Endometrium (tissue), 2 donors: ENCODE results near the gene TMEM60.
"Not testable (repeated sequence)": the region's sequence is repeated elsewhere in the genome, so short reads cannot be mapped to it uniquely, and the experiment has no call there.

Experiments
- FAIRE-seq: peaks from 2 replicates; lab custom pipeline; 2012; peaks lifted over from hg19 to GRCh38; lab: Jason Lieb, UNC
- donor health status: control.
- donor health status: control.

Gene TMEM60

GRCh38 chr7:77798394-77799077 is at the start of gene TMEM60, which contains the start of gene PHTF2:
Gene TMEM60, minus strand, starts transcription at chr7:77798434. Its CDS starts 4,061 bp downstream, at chr7:77794373.
Gene PHTF2, plus strand, starts transcription at chr7:77798773.
- peak; percentile 99 for FAIRE-seq

DNA sequence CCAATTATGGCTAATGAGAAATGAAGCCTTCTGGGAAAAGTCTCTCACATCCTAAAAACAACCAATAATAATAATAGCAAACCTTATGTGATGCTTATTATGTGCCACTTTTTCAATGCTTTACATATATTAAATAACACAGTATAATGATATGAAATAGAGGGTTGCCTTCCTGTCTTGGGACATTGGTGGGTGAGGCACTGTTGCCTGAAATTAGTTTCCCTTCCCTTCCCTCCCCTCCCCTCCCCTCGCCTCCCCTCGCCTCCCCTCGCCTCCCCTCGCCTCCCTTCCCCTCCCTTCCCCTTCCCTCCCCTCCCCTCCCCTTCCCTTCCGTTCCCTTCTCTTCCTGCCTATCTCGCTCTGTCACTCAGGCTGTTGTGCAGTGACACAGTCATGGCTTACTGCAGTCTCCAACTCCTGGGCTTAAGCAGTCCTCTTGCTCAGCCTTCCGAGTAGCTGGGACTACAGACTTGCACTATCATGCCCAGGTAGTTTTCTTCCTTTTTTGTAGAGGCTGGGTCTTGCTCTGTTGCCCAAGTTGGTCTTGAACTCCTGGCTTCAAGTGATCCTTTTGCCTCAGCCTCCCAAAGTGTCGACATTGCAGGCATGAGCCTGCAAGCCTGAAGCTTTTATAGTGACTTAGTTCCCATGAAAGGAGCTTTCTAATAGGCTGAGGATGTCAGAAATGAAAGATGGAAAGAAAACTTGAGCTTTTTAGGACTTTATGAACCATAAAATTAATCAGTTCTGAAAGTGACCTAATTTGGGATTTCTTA is 48.3 kb upstream of the TMEM60 start:
- no peak for FAIRE-seq

DNA sequence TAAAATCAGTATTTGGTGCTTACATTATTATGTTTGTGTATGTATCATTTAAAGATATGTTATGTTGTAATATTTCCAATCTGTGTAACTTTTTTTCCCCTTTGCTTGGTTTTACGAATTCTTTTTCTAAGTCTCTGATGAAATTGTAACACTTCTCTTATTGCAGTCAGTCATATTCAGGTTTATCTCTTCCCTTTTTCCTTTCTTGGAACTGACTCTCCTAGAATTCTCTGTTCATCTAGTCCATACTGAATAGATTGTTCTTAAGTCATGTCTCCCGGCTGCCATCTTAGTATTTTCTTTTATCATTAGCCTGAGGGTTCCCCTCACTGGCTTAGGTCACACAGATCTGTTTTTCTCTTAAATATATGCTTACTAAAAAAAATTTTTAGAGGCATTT is 45.0 kb upstream of the TMEM60 start:
- no peak for FAIRE-seq

DNA sequence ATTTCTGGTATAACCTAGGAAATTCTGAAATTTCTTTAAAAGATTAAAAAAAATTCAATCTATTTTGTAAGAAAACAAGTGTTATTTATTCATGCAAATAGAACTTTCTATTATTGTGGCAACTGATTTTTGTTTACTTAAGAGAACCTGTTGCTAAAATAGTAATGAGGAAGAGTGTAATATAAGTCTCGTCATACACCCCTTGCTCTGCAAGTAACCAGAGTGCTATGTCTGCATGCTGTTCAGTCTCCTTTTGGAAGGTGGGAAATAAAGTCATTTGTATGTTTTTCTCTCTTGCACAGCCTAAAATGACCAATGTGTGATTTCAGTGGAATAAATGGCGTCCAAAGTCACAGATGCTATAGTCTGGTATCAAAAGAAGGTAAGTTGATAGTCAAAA is 41.7 kb upstream of the TMEM60 start:
- FAIRE-seq: no peak

- FAIRE-seq: no peak
Observed at GRCh38 chr7:77838929-77839491, 40.8 kb upstream of the TMEM60 start.

DNA sequence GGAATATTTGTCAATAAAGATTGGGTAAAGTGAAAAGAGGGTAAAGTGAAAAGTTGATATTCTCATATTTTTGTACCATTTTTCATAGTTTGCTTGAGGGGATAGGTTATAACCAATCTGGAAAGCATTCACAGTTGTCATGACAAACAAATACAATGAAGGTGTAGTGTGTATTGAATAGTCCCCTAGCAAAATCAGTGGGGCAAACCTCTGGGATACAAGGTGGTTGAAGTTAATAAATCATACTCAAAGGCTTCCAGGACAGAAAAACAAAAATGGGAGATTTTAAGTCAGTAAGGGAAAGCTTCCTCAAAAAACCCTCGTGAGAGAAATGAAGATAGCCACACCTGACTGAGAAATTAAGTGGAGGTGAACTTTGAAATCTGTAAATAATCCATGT is 39.7 kb upstream of the TMEM60 start:
- no peak for FAIRE-seq

GRCh38 chr7:77837275-77837674 is 39.0 kb upstream of the TMEM60 start:
- FAIRE-seq: no peak

DNA sequence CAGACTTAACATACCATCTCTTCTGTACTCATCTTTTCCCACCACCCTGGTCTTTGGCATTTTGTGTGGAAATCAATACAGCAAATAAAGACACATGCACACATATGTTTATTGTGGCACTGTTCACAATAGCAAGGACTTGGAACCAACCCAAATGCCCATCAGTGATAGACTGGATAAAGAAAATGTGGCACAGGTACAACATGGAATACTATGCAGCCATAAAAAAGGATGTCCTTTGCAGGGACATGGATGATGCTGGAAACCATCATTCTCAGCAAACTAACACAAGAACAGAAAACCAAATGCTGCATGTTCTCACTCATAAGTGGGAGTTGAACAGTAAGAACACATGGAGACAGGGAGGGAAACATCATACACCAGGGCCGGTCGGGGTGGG is 38.2 kb upstream of the TMEM60 start:
- not testable (repeated sequence) for FAIRE-seq

DNA sequence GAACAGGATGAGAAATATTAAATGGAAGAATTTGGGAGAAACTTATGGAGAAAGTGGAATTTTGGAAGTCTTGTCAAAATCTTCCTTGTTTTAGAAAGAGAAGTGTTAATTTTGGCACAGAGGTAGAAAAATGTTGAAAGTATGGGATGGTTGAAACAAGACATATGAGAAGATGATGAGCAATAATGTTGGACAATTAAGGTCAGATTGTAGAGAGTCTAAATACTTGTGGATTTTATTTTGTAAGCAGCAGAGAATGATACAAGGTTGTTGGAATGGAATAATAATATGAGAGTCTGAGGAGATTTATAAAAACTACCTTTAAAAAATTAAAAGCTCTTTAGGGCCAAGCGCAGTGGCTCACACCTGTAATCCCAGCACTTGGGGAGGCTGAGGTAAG is 34.9 kb upstream of the TMEM60 start:
- no peak for FAIRE-seq

DNA sequence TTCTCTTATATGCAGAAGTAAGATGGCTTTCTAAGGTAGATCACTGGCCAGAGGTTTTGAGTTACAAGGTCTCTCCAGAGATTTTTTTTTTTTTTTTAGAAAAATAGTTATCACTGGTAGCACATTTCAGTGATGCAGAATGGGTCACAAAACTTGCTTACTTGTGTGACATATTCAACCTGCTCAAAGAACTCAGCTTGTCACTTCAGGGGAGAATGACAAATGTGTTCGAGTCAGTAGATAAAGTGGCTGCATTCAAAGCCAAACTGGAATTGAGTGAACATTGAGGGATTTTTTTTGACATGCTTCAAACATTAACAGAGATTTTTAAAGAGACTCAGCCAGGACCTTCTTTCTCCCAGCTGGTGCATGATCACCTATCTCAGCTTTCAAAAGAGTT is 33.7 kb upstream of the TMEM60 start:
- FAIRE-seq: no peak

DNA sequence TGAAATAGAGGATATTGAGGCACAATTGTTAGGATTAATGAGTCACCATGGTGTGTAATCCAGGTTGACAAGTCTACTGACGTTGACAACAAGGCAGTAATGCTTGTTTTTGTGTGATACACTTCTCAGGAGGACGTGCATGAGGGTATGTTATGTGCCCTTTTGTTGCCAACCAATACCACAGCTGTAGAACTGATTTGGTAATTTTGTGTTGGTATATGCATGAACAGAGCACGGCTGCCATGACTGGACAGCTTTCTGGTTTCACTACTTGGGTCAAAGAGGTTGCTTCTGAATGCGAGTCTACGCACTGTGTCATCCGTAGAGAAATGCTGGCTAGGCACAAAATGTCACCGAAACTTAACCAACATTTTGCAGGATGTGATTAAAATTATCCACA is 33.2 kb upstream of the TMEM60 start:
- no peak for FAIRE-seq

DNA sequence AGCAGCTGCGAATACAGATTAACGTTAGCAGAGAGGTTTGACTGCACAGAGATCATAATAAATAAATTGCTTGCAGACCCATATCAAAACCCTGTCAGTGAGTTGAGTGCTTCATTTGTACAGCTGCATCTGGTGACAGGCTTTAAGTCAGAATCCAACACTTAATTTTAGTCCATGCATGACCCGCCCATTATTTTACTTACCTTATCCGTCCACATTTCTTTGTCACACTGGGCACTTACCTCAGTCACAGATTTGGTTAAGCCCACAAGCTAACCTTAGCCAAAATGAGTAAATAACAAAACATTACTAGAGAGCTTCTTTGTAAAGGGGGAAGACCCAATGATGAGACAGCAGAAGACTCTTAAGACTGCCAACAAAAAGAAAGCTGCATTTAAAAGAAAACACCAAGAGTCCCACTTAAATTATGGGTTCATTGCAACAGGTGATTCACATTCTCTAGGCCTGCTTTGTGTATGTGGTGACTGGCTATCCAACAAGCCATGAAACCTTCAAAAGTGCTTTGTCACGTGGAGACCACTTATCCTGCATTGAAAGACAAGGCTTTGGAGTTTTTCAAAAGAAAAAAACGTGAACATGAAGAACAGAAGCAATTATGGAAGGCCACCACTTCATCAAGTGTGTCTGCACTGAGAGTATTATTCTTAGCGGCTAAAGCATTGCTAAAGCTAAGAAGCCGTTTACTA is 32.6 kb upstream of the TMEM60 start:
- FAIRE-seq: no peak

DNA sequence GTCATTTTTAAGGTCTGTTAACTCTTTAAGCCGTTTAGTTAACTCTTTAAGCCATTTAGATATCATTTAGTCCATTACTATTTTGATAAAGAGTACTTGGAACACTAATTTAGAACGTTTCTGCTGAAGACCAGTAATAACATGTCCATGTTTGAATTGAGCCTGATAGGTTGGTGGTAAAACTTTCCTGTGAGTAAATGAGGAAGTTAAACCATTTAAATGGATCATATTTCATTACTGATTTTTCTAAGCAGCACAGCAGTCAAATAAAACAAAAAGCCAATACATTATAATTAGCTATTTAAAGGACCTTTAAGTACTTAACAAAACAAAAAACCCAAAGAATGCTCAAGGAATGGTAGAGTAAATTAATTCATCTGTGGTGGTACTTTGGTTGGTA is 29.8 kb upstream of the TMEM60 start:
- no peak for FAIRE-seq

GRCh38 chr7:77826300-77826699 is 28.1 kb upstream of the TMEM60 start:
- FAIRE-seq: no peak

GRCh38 chr7:77825131-77825530 is 26.9 kb upstream of the TMEM60 start:
- no peak for FAIRE-seq

- FAIRE-seq: no peak
Observed at GRCh38 chr7:77824636-77825035, 26.4 kb upstream of the TMEM60 start.

DNA sequence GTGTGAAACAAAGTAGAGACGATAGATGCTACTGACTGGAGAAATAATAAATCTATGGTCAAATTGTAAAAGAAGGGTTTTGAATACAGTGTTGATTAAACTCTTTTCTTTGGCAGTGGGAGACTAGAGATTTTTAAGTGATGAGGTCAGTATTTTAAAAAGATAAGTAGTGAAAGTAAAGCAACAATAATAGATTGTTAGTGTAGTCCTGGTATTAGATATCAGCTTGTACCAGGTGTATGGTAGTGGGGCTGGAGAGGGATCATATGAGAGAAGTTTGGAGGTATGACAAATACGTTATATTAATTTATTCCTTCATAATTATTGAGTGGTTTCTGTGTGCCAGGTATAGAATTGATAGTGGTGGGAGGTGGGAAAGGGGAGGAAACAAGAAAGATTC is 25.6 kb upstream of the TMEM60 start:
- no peak for FAIRE-seq

DNA sequence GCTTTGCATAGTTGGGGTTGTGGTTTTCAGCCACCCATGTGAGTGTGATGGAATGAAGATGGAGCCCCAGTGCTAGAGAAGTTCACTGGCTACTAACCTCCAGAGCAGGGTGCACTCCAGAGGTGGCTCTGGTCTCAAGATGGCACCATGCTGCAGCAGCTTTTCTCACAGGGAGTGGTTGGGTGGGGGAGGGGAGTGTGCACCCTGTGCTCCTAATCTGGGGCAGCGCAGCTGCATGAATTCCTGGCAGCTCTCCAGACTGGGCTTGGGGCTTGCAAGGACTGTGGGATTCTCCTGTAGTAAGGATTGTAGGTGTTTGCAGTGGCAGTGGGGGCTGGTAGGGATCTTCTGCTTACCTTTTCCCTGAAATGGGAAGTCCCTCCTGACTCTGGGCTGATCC is 24.0 kb upstream of the TMEM60 start:
- no peak for FAIRE-seq

- FAIRE-seq: no peak
Observed at GRCh38 chr7:77820967-77821366, 22.7 kb upstream of the TMEM60 start.

- FAIRE-seq: no peak
Observed at GRCh38 chr7:77819021-77819420, 20.8 kb upstream of the TMEM60 start.

DNA sequence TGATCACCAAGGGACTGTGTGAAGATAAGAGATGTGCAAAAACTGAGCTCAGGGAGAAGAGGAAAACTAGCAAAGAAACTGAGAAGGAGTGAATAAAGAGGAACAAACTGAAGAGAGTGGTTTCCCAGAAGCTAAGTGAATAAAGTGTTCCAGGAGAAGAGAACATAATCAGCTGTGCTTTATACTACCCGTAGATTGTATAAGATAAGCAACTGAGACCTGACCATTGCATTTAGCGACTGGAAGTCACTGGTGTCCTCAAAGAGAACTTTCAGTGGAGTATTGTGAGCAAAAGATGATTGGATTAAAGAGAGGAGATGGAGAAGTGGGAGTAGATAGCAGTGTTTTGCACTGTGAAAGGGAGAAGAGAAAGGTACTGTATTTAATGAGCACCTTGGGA is 14.9 kb upstream of the TMEM60 start:
- no peak for FAIRE-seq

DNA sequence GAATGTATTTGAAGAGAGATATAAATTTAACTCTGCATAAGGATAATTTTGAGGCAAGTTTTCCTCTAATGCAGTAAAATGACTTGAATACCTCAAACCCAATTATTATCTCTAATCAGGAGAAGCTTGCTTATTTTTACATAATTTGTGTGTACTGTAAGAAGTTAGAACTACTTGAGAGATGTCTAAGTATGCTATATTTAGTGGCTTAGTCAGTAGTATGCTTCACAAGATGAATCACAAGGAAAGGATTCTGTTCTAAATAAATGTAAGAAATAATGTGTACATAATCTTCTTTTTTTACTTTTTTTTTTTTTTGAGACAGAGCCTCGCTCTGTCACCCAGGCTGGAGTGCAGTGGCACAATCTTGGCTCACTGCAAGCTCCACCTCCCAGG is 14.1 kb upstream of the TMEM60 start:
- FAIRE-seq: no peak
